ENCODE results near the gene SLC6A20.

SLC6A20 gene

GRCh38 chr3:45741742-45742460 is 54.4 kb downstream of the SLC6A20 start:
- Histone ChIP-seq H3K4me1 (ENCODE audit: insufficient read depth, low read length, severe bottlenecking) (peaks cover 9% of the 10 kb centered on the region), H3K9me2 (ENCODE audit: low read depth, low read length) (no peaks in the 10 kb centered on the region), H3F3A (ENCODE audit: insufficient read depth, low read length) (no peaks in the 10 kb centered on the region), H3K27me3 (ENCODE audit: insufficient read depth, low read length) (no peaks in the 10 kb centered on the region), H2AFZ (ENCODE audit: low read length) (no peak overlapping the region), H3K27ac (ENCODE audit: low read depth, low read length, poor library complexity, severe bottlenecking) (no peak overlapping the region), H4K20me1 (ENCODE audit: insufficient read depth, low read length) (no peaks in the 10 kb centered on the region), H3K36me3 (ENCODE audit: insufficient read depth, low read length) (peaks cover 51% of the 10 kb centered on the region; the same call in 1 of the 2 replicates), H3K9ac (ENCODE audit: low read length) (no peak overlapping the region), H3K4me2 (ENCODE audit: low read length) (no peak overlapping the region), H3K4me3 (ENCODE audit: low read depth, low read length, poor library complexity, severe bottlenecking) (no peak overlapping the region), H3K9me3 (ENCODE audit: low read length) (no peaks in the 10 kb centered on the region), H3K79me2 (ENCODE audit: insufficient read depth, low read length) (no peaks in the 10 kb centered on the region)
- TF ChIP-seq EZH2 (IDR thresholded peaks at IDR 0.05; ENCODE audit: borderline replicate concordance, low read length) (no peak), CTCF (IDR thresholded peaks at IDR 0.05; ENCODE audit: low read length) (no peak)

- no peaks in the 10 kb centered on the region for H3K9me3 ChIP-seq (ENCODE audit: low read length)
- H3K36me3 ChIP-seq (ENCODE audit: insufficient read depth, low read length), result peaks cover 57% of the 10 kb centered on the region; the same call in 1 of the 2 replicates
- H3K9ac ChIP-seq (ENCODE audit: low read length), result no peak overlapping the region
- H3K27me3 ChIP-seq (ENCODE audit: insufficient read depth, low read length), result no peaks in the 10 kb centered on the region
- H3K4me2 ChIP-seq (ENCODE audit: low read length), result no peak overlapping the region
- H2AFZ ChIP-seq (ENCODE audit: low read length), result no peak overlapping the region
- no peaks in the 10 kb centered on the region for H3K79me2 ChIP-seq (ENCODE audit: insufficient read depth, low read length)
- no peak for TF ChIP-seq CTCF (IDR thresholded peaks at IDR 0.05; ENCODE audit: low read length)
- TF ChIP-seq EZH2 (IDR thresholded peaks at IDR 0.05; ENCODE audit: borderline replicate concordance, low read length), result no peak
- no peaks in the 10 kb centered on the region for H4K20me1 ChIP-seq (ENCODE audit: insufficient read depth, low read length)
- H3K4me3 ChIP-seq (ENCODE audit: low read depth, low read length, poor library complexity, severe bottlenecking), result no peak overlapping the region
- H3K9me2 ChIP-seq (ENCODE audit: low read depth, low read length), result no peaks in the 10 kb centered on the region
- no peaks in the 10 kb centered on the region for H3F3A ChIP-seq (ENCODE audit: insufficient read depth, low read length)
- H3K27ac ChIP-seq (ENCODE audit: low read depth, low read length, poor library complexity, severe bottlenecking), result no peak overlapping the region
- peaks cover 9% of the 10 kb centered on the region for H3K4me1 ChIP-seq (ENCODE audit: insufficient read depth, low read length, severe bottlenecking)
Observed at GRCh38 chr3:45741247-45741646, 55.1 kb downstream of the SLC6A20 start.

- peaks cover 69% of the 10 kb centered on the region; the same call in 1 of the 2 replicates for H3K36me3 ChIP-seq (ENCODE audit: insufficient read depth, low read length)
Observed at GRCh38 chr3:45739991-45740390, 56.3 kb downstream of the SLC6A20 start.

More at GRCh38 chr3:45739991-45740390, 56.3 kb downstream of the SLC6A20 start:
- Histone ChIP-seq H3K4me3 (ENCODE audit: low read depth, low read length, poor library complexity, severe bottlenecking) (no peak overlapping the region), H3K27me3 (ENCODE audit: insufficient read depth, low read length) (no peaks in the 10 kb centered on the region), H3F3A (ENCODE audit: insufficient read depth, low read length) (no peaks in the 10 kb centered on the region), H3K9me2 (ENCODE audit: low read depth, low read length) (no peaks in the 10 kb centered on the region), H3K27ac (ENCODE audit: low read depth, low read length, poor library complexity, severe bottlenecking) (no peak overlapping the region), H3K9me3 (ENCODE audit: low read length) (no peaks in the 10 kb centered on the region), H4K20me1 (ENCODE audit: insufficient read depth, low read length) (no peaks in the 10 kb centered on the region), H3K4me2 (ENCODE audit: low read length) (no peak overlapping the region), H3K4me1 (ENCODE audit: insufficient read depth, low read length, severe bottlenecking) (peaks cover 9% of the 10 kb centered on the region), H3K79me2 (ENCODE audit: insufficient read depth, low read length) (no peaks in the 10 kb centered on the region), H3K9ac (ENCODE audit: low read length) (no peak overlapping the region), H2AFZ (ENCODE audit: low read length) (no peak overlapping the region)
- no peak for TF ChIP-seq EZH2 (IDR thresholded peaks at IDR 0.05; ENCODE audit: borderline replicate concordance, low read length)
- no peak for TF ChIP-seq CTCF (IDR thresholded peaks at IDR 0.05; ENCODE audit: low read length)
